Measurements from ENCODE around the gene INPP5A.
"Not testable (repeated sequence)": the region's sequence is repeated elsewhere in the genome, so short reads cannot be mapped to it uniquely, and the experiment has no call there.

Gene INPP5A

DNA sequence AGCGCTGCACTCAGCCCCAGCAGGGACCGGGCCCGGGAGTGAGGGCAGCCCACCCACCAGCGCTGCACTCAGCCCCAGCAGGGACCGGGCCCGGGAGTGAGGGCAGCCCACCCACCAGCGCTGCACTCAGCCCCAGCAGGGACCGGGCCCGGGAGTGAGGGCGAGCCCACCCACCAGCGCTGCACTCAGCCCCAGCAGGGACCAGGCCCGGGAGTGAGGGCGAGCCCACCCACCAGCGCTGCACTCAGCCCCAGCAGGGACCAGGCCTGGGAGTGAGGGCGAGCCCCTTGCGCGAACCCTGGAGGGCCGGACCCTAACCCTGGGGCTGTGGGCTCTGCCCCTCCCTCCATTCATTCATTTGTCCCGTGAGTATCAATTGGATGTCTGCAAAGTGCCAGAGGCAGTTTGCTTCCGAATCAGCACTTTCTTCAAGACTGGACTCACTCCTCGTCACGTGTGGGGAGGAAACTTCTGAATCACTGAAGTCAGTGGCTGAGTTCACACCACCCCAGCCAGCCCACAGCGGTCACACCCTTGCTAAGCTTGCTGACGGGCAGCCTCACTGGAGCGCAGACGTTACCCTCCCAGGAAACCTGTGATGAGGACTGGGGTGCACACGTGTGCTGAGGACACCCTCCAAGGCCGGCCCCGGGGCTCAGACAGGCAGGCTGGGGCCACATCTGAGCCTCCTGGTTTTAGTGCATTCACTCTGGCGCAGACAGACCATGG lies 205.8 kb downstream of the INPP5A start:
- H3K27ac ChIP-seq: not testable (repeated sequence)
- peak; percentile 14 for DNase-seq (ENCODE audit: low read depth, low spot score)

DNA sequence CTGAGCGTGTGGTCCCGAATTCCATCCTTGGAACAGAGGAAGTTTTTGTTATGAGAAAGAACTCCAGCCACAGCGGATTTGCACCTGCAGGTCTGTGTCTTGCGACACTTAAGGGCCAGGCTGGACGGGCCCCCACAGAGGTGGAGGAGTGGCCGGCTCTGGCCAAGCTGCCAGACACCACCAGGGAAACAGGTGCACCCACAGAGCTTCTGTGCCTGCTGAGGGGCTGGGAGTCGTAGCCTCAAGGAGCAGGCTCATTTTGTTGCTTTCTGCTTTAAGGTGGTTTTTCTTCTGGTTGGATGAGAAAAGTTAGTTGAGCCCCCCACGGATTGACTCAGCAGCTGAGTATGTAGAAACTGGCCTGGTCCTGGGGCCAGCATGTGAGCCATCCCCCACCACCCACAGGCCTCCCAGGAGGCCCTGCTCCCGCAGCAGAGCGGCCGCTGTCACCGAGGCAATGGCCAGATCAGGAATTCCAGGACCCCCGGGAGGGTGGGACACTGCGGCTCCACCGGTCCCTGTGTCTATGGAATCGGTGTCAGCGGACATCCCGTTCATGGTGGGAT lies 206.4 kb downstream of the INPP5A start:
- no peak for DNase-seq (ENCODE audit: low read depth, low spot score)
- H3K27ac ChIP-seq: no peak overlapping the region

DNA sequence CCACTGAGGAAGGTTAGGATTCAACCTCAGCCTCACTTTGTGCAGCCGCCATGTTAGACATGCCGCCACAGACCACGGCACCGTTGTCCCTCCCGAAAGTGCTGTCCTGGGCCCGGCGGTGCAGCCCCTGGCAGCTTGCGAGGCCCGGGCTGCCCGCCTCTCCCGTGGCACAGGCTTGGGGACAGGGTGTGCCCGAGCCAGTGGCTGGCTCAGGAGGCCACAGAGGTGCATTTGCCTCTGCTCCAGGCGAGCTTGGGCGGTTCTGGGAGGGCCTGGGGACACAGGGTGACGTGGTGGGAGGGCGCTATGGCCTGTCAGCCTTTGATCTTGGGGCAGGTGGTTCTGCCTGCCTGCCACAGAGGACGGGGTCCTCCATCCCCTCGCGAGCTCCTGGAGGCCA lies 207.3 kb downstream of the INPP5A start:
- no peak overlapping the region for H3K27ac ChIP-seq
- DNase-seq (ENCODE audit: low read depth, low spot score): no peak

DNA sequence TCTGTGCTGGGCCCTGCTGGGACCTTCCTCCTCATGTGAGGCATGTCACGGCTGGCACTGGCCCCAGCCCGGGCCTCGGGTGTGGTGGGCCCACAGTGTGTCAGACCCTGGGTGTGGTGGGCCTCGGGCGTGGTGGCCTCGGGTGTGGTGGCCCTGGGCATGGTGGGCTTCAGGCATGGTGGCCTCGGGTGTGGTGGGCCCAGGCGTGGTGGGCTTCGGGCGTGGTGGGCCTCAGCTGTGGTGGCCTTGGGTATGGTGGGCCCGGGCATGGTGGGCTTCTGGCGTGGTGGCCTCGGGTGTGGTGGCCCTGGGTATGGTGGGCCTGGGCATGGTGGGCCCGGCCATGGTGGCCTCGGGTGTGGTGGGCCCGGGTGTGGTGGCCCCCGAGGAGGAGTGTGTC lies 207.9 kb downstream of the INPP5A start:
- H3K27ac ChIP-seq: no peak overlapping the region
- DNase-seq (ENCODE audit: low read depth, low spot score): no peak

DNA sequence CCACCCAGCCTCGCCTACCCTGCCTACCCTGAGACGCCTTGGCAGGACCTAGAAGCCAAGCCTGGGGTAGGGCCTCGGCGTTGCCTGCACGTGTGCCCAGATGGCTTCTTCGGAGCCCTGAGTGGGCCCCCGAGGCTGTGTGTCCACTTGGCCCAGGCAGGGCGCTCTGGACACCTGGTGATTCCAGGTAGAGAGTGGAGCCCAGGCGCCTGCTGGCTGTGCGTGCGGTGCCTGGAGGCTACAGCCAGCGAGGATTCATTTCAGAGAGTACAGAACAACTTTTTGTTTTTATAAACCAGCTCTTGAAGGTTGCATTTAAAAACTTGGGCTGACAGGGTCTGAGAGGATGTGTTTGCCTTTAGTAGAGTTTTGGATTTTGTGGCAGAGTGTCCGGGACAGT lies 208.4 kb downstream of the INPP5A start:
- H3K27ac ChIP-seq: no peak overlapping the region
- no peak for DNase-seq (ENCODE audit: low read depth, low spot score)

DNA sequence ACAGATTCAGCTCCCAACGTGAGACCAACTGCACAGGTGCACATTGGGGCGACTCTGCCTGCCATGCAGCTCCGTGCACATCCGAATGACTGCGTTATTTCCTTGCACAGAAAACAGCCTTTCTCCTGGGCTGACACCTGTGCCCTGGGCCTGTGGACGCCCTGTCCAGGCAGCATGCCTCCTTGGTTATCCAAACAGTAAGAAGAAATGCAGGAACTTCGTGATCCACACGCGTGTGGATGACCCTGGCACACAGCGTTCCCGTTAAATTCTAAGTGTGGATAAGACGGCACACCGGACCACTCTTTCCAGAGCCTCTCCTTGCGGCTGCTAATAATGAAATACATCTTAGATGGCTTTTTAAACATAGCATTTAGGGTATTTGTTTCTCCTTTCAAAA lies 208.8 kb downstream of the INPP5A start:
- H3K27ac ChIP-seq: no peak overlapping the region
- DNase-seq (ENCODE audit: low read depth, low spot score): no peak

DNA sequence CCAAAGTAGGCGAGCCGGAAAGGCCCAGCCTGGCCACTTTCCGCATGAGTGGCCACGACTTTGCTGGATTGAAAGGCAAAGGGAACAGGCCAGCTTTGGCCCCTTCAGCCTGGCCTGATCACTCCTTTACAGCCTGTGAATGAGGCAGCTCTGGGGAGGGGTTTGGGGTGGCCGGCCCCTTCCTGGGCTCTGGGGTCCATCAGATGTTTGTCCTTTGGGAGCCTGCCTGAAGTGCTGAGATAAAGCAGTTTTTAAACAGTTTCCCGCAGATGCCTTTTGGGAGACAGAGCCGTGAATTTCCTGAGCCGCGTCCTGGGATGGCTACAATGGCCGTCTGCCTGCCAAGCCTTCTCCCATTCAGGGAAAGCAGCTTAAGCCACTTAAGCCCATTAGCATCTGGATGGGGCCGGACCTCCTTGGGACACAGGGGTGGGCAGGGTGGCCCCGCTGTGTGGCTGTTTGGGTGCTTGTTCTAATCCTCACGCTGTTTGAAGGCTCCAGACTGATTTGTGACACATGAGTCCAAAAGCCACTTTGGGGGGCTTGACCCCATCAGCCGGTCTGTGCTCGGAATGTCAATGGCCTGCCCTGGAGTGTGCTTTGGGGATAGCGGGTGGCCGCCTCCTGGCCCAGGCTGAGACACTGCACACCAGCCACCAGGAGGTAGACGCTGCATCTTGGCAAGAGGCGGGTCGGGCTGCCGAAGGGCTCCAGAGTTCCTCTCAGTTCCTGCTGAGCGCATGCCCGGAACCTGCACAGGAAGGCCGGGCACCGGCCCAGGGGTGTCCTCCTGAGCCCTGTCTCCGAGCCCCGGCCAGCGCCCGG lies 209.4 kb downstream of the INPP5A start:
- H3K27ac ChIP-seq: no peak overlapping the region
- no peak for DNase-seq (ENCODE audit: low read depth, low spot score)

DNA sequence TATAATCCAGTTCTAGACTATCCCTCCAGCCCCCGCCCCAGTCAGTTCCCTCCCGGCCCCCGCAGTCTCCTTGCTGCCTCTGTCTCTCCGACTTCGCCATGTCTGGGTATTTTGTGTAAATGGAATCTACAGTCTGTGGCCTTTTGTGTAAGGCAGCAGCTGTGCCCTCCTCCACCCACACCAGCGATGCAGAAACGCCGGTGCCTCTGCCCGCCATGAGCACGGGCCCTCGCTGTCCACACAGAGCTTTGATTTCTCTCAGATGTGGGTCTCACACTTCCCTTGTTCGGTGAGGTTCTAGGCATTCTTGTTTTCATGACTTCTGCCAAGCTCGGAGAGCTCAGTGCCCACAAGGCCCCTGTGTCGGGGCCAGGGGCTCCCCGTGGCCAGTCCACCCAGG lies 210.5 kb downstream of the INPP5A start:
- no peak overlapping the region for H3K27ac ChIP-seq
- no peak for DNase-seq (ENCODE audit: low read depth, low spot score)

DNA sequence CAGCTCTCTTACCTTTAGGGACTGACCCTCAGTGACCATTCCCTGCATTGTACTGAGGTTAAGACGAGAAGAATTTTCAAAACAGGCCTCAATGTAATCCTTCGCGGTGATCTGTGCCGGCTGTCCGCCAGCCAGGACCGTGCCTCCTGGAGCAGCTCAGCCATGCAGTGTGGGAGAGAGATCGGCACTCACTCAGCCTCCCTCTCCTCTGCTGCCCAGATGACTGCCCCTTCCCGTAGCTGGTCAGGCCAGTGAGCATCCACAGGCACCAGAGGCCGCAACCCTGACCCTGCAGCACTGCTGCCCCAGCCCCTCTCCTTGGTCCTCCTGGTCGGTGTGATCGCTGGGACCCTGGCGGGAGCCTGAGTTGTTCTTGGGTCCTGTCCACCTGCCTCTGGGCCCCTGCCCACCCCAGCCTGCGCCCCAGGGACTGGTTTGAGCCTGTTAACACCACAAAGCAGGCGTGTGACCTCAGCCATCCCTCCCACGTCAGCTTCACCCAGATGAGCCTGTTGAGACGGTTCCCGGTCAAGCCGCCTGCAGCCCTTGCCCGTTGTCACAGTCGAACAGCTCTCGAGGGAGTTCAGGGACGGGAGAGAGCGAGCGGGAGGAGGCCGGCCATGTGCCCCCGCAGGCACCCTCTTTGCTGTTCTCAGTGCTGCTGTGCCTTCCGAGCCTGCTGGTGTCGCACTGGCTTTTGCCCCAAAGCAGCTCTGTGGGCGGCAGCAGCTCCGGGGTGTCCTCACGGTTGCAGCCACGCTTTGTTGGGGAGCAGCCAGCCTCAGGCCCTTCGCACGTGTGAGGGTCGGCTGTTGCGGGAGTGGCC lies 211.2 kb downstream of the INPP5A start:
- DNase-seq (ENCODE audit: low read depth, low spot score): no peak
- no peak overlapping the region for H3K27ac ChIP-seq

DNA sequence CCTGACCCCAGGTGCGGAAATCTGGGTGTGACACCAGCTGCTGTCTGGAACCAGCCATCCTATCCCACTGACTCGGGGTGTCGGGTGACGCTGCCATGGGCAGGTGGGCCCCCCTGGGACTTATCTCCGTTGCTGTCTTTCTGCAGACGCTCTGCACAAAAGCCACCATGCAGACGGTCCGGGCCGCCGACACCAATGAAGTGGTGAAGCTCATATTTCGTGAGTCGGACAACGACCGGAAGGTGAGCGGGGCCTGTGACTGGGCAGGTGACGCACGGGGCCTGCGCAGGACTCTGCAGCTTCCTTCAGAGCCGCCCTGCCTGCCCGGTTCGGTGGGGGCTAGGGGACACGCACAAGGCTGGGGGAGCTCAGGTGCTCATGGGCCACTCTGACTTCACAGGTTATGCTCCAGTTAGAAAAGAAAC lies 211.8 kb downstream of the INPP5A start:
- DNase-seq (ENCODE audit: low read depth, low spot score): no peak
- no peak overlapping the region for H3K27ac ChIP-seq

DNA sequence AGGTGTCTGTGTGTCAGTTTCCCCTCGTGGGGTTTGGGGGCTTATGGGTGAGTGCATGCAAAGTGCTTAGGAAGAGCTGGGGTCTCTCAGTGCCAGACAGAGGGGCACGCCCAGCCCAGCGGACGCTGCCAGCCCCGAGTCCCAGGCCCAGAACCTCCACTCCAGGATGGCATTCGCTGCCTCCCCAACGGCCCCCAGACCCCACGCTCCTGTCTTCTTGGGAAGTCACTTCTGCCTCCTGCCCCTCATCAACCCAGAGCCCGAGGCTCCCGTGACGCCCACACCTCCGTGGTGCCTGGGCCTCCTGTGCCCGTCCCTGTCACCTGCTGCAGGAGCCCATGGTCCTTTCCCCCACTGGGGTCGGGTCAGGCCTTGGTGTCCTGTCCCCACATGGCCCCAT lies 213.3 kb downstream of the INPP5A start:
- no peak overlapping the region for H3K27ac ChIP-seq
- DNase-seq (ENCODE audit: low read depth, low spot score): no peak

DNA sequence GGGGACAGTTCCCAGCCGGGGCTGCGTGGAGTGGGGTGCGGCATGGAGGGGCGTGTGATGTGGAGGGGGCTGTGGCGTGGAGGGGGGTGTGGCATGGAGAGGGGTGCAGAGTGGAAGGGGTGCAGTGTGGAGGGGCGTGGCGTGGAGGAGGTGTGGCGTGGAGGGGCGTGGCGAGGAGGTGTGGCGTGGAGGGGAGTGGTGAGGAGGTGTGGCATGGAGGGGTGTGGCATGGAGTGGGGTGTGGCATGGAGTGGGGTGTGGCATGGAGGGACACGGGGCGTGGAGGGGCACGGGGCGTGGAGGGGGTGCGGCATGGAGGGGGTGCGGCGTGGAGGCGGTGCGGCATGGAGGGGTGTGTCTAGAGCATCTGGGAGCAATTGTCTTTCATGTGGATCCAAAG lies 214.8 kb downstream of the INPP5A start:
- no peak overlapping the region for H3K27ac ChIP-seq
- no peak for DNase-seq (ENCODE audit: low read depth, low spot score)

DNA sequence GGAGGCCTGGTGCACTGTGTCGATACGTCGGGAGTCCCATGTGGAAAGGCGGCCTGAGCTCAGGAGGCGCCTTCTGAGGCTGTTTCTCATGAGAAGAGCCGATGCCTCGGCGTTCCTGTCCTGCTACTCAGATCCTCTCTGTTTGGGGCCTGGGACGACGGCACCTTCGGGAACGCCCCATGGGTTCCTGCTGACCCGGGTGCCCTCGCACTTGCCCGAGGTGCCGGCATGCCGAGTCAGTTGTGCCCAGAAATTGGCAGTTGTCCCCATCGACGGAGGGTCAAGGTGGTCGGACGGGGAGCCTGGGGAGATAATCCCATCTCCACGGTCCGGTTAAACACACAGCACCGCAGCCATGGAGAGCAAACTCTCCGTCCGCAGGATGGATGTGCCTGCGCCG lies 215.4 kb downstream of the INPP5A start:
- H3K27ac ChIP-seq: no peak overlapping the region
- no peak for DNase-seq (ENCODE audit: low read depth, low spot score)

DNA sequence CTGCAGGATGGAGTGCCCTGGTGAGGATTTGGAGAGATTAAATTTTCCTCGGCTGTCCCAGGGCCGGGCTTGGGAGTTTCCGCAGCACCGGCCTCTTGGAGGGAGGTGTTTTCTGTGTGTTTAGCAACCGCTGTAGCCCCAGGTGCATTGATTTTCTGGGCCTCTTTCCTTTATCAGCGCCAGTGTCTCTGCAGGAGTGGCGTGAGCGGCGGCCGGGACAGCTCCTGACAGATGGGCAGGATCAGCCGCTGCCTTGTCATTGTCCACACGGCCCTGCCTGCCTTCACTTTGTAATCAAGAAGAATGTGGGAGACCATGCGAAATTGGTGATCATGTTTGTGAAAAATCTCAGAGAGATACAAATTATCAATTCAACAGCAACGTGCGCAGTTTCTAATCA lies 216.0 kb downstream of the INPP5A start:
- DNase-seq (ENCODE audit: low read depth, low spot score): no peak
- H3K27ac ChIP-seq: no peak overlapping the region

DNA sequence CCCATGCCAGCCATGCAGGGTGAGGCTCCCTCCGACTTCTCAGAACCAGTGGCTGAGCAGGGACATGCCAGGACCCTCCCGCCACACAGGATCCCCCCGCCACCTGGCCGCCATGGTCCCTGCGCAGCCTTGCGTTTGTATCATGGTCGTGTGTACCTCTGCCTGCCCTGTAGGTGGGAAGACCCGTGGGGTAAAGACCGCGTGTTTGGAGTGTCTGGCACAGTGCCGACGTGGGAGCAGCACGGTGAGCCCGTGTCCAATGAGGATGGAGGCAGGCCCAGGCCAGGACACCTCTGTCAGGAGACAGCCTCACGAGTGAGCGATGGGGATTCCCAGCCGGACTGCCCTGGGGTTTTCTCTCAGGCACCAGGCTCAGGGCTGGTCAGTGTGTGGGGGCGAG lies 216.5 kb downstream of the INPP5A start:
- no peak overlapping the region for H3K27ac ChIP-seq
- DNase-seq (ENCODE audit: low read depth, low spot score): no peak

DNA sequence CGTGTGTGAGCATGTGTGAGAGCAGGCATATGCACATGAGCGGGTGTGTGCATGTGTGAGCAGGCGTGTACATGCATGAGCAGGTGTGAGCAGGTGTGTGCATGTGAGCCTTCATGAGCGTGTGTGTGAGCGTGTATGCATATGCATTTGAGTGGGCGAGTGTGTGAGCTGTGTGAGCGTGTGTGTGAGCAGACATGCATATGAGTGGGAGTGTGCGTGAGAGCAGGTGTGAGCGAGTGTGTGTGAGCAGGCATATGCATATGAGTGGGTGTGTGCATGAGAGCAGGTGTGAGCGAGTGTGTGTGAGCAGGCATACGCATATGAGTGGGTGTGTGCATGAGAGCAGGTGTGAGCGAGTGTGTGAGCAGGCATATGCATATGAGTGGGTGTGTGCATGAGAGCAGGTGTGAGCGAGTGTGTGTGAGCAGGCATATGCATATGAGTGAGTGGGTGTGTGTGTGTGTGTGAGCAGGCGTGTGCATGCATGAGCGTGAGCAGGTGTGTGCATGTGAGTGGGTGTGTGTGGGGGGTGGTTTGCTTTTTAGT lies 217.7 kb downstream of the INPP5A start:
- no peak for DNase-seq (ENCODE audit: low read depth, low spot score)
- H3K27ac ChIP-seq: no peak overlapping the region

DNA sequence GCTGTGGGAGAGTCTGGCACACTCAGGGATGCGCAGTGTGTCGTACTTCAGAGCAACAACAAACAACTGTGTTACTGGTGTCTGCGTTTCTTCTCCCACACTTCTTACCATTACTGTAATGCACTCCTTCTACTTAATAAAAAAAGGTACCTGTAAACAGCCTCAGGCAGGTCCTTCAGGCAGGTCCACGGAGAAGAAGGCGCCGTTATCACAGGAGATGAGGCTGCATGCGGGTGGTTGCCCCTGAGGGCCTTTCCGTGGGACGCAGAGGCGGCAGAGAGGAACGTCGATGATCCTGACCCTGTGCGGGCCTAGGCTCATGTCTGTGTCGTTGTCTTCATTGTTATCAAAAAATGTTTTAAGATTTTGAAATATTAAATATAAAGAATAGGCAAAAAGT lies 219.0 kb downstream of the INPP5A start:
- no peak for DNase-seq (ENCODE audit: low read depth, low spot score)
- H3K27ac ChIP-seq: no peak overlapping the region

DNA sequence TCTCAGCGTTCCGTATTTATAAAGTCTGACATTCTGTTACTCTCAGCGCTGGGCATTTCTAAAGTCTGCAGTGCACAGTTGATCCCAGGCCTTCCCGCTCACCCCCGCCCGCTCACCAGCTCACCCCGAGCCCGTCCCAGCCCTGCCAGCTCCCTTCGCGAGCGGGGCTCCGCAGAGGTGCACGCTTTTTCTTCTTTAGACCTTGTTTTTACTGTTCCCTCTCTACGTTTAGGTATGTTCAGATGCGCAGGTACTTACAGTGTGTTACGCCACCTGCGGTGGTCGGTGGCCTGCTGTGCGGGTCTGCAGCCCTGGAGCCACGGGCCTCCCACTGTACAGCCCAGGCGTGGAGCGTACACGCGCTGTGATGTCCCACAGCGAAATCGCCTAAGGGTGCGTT lies 219.6 kb downstream of the INPP5A start:
- H3K27ac ChIP-seq: no peak overlapping the region
- no peak for DNase-seq (ENCODE audit: low read depth, low spot score)

DNA sequence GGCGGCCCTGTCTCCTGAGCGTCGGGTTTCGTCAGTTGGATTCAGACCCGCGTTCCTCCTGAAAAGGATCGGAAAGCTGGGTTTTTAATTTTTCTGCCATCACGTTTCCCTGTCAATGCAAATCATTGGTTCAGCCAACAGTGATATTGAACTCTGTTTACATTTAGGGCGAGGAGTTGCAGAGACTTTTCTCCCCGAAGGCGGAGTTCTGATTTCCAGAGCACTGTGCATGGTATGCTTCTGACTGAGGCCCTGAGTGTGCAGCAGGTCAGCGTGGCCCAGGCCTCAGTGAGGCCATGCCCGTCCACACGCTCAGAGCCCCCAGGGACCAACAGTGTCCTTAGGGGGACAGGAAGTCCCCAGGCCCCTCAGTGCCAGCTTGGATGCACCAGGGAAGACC lies 221.3 kb downstream of the INPP5A start:
- H3K27ac ChIP-seq: no peak overlapping the region
- no peak for DNase-seq (ENCODE audit: low read depth, low spot score)

DNA sequence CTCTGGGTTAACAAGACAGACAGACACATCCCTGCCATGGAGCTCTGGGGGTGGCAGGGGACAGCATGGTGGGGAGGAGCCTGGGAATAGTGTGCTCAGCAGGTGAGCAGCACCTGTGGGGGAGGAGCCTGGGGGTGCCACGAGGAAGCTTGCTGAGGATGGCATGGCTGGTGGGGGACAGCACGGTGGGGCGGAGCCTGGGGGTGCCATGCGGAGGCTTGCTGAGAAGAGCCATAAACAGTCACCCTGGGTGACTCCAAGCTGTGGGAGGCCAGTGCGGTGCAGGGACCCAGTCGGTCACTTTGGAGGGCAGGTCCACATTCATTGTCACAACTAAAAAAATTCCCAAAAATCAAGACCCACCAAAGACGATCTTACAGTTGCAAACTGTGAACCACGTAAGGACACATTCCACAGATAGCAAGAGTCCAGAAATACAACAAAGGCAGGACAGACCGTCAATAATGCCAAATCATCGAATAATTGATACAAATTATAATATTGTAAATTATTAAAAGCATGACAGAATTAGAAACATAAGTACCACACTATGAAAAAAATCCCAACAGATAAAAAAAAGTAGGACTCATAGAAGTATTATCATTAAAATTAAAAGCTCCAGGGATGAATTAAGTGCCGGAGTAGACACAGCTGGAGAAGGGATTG lies 223.9 kb downstream of the INPP5A start:
- H3K27ac ChIP-seq: no peak overlapping the region
- DNase-seq (ENCODE audit: low read depth, low spot score): no peak
